HepG2 (cell line): ENCODE measurements around the gene CLPX. TPM values are rescaled to one million over a fixed set of nuclear protein-coding genes. Genes with fewer than 3 reads are reported as not detected.

Experiments used
- ATAC-seq: fragments of 200-7000 bp; cut with Tn5 transposase; 3 replicates; pipeline ENCODE4 v1.9.1; 2020; ENCODE audit warnings: mild to moderate bottlenecking, moderate library complexity
- BruUV-seq: library from RNA; stranded (reverse); fragments of 400-500 nt; replicated peaks from 2 replicates; lab custom pipeline; 2021; lab: Mats Ljungman, UMichigan
- CTCF ChIA-PET: fragments of 300-600 bp; formaldehyde crosslinking; extraction: SDS; loops from one replicate; lab custom pipeline; 2021; ENCODE audit warnings: low total read pairs, inconsistent platforms, low intra/inter-chr PET ratio; lab: Yijun Ruan, JAX
- POLR2A ChIA-PET: fragments of 350-600 bp; sonication (Branson Sonifier 250); formaldehyde crosslinking; loops from one replicate; lab custom pipeline; 2020; ENCODE audit warnings: antibody characterized with exemption, inconsistent platforms; lab: Yijun Ruan, JAX
- DNase-seq: peaks from one replicate; pipeline ENCODE4 v3.0.0-alpha.2; 2015; ENCODE audit warnings: low spot score
- FAIRE-seq: peaks from 3 replicates; lab custom pipeline; 2011; peaks lifted over from hg19 to GRCh38; lab: Jason Lieb, UNC
- H2AFZ ChIP-seq: one replicate; pipeline ENCODE4 v1.6.1; 2011; ENCODE audit warnings: low read length, inconsistent platforms
- H3K27ac ChIP-seq: fragments of 300-600 bp; 3 replicates; pipeline ENCODE4 v1.8.0; 2011; ENCODE audit warnings: mixed run types, mild to moderate bottlenecking, mixed read lengths, low read length, inconsistent platforms; ENCODE audit not compliant: insufficient read depth; ENCODE audit errors: extremely low read length
- H3K27me3 ChIP-seq, 2 experiments: fragments of 200-600 bp in 1 of 2; 2 replicates in 1 of 2; 3 replicates in 1 of 2; pipeline versions ENCODE4 v1.6.0 to v1.8.0; 2011; ENCODE audit warnings: low read length in 2 of 2, mild to moderate bottlenecking in 2 of 2, moderate library complexity in 2 of 2, inconsistent platforms in 1 of 2; ENCODE audit not compliant: insufficient read depth in 2 of 2, control insufficient read depth in 1 of 2
- H3K36me3 ChIP-seq, 2 experiments: fragments of 200-600 bp in 1 of 2; replicated peaks in 1 of 2; 2 replicates in 1 of 2; 3 replicates in 1 of 2; pipeline versions ENCODE4 v1.5.1 to v1.8.0; 2011; ENCODE audit warnings: low read length in 2 of 2, inconsistent platforms in 1 of 2; ENCODE audit not compliant: insufficient read depth in 2 of 2, control insufficient read depth in 1 of 2
- H3K4me1 ChIP-seq: 2 replicates; pipeline ENCODE4 v1.5.1; 2012; ENCODE audit warnings: low read length, inconsistent platforms; ENCODE audit not compliant: insufficient read depth
- H3K4me2 ChIP-seq: 2 replicates; pipeline ENCODE4 v1.6.0; 2011; ENCODE audit warnings: low read depth, low read length, inconsistent platforms
- H3K4me3 ChIP-seq, 3 experiments: fragments of 200-600 bp in 1 of 3; sonication (generic), shearing (Covaris generic) in 1 of 3; replicated peaks in 1 of 3; 2 replicates each; pipeline ENCODE4 v1.5.1; 2011 to 2016; ENCODE audit warnings: low read length in 3 of 3, inconsistent platforms in 2 of 3, low read depth in 2 of 3, mild to moderate bottlenecking in 2 of 3, control low read depth in 1 of 3, mixed read lengths in 1 of 3; ENCODE audit not compliant: insufficient read depth in 1 of 3
- H3K79me2 ChIP-seq: one replicate; pipeline ENCODE4 v1.6.1; 2011; ENCODE audit warnings: low read length, inconsistent platforms; ENCODE audit not compliant: insufficient read depth
- H3K9ac ChIP-seq: 2 replicates; pipeline ENCODE4 v1.6.0; 2011; ENCODE audit warnings: mild to moderate bottlenecking, low read depth, low read length, inconsistent platforms; ENCODE audit not compliant: insufficient read depth
- H3K9me3 ChIP-seq: 2 replicates; pipeline ENCODE4 v1.5.1; 2012; ENCODE audit warnings: mild to moderate bottlenecking, low read length
- H4K20me1 ChIP-seq: 2 replicates; pipeline ENCODE4 v1.6.0; 2011; ENCODE audit warnings: inconsistent platforms, mild to moderate bottlenecking, low read length, moderate library complexity; ENCODE audit not compliant: insufficient read depth
- FIP1L1 ChIP-seq: fragments of 200-400 bp; formaldehyde crosslinking; IDR thresholded peaks from 2 replicates; pipeline ENCODE4 v1.6.1; 2018; ENCODE audit warnings: low read depth, mild to moderate bottlenecking, low read length, moderate library complexity, borderline replicate concordance; ENCODE audit not compliant: insufficient read depth
- FOSL2 ChIP-seq: sonication (generic); formaldehyde crosslinking; IDR thresholded peaks from 2 replicates; pipeline ENCODE4 v1.4.0; 2020; ENCODE audit warnings: missing genetic modification reagents
- HOXA7 ChIP-seq: sonication (generic); formaldehyde crosslinking; IDR thresholded peaks from 2 replicates; pipeline ENCODE4 v1.8.1; 2022; ENCODE audit warnings: mild to moderate bottlenecking, missing genetic modification reagents, moderate library complexity
- MED8 ChIP-seq: sonication (generic); formaldehyde crosslinking; IDR thresholded peaks from 2 replicates; pipeline ENCODE4 v1.8.1; 2023; ENCODE audit warnings: mild to moderate bottlenecking, missing genetic modification reagents; ENCODE audit not compliant: insufficient replicate concordance
- NR2F1 ChIP-seq, 2 experiments: fragments of 450-650 bp in 1 of 2; formaldehyde crosslinking in 1 of 2; IDR thresholded peaks; 2 replicates each; pipeline versions ENCODE4 v1.5.0 to v1.6.1; 2016 to 2020; ENCODE audit warnings: mild to moderate bottlenecking in 1 of 2, missing compliant biosample characterization in 1 of 2, missing genetic modification reagents in 1 of 2, moderate library complexity in 1 of 2
- PAX8 ChIP-seq: sonication (generic); formaldehyde crosslinking; IDR thresholded peaks from 2 replicates; pipeline ENCODE4 v1.8.0; 2022; ENCODE audit warnings: mild to moderate bottlenecking, missing genetic modification reagents, borderline replicate concordance
- SIN3A ChIP-seq: IDR thresholded peaks from 2 replicates; pipeline ENCODE4 v1.6.1; 2011; ENCODE audit warnings: low read depth, mild to moderate bottlenecking, control low read depth, low read length, borderline replicate concordance
- SSRP1 ChIP-seq: IDR thresholded peaks from 2 replicates; pipeline ENCODE4 v1.6.1; 2016; ENCODE audit warnings: control low read depth
- ZSCAN12 ChIP-seq: sonication (generic); formaldehyde crosslinking; IDR thresholded peaks from 2 replicates; pipeline ENCODE4 v1.9.0; 2021; ENCODE audit warnings: mild to moderate bottlenecking, missing genetic modification reagents
- WGBS: methylation state at CpG from one replicate; pipeline ENCODE4 v1.1.6; 2017; ENCODE audit warnings: low lambda C conversion rate; 5-methylcytosine and 5-hydroxymethylcytosine counted together
- in situ Hi-C: cut with HindIII; loops from 2 replicates; pipeline ENCODE4 v1.10.0; 2017; ENCODE audit warnings: low pct_unique_long_range_greater_than_20kb; ENCODE audit not compliant: extremely low pct_ligation_motif_present
- intact Hi-C: fragments of 100-400 bp; cut with micrococcal nuclease; formaldehyde crosslinking; loops from one replicate; pipeline ENCODE4 v1.10.0; 2022; ENCODE audit not compliant: unreplicated experiment
- polyA plus RNA-seq, 8 experiments: library from polyadenylated mRNA; depleted of rRNA in 3 of 8; stranded (reverse) in 7 of 8; unstranded in 1 of 8; fragments of >200 nt; fragmentation: Illumina TruSeq in 4 of 8; extraction: Trizol in 4 of 8; gene quantifications; 2 replicates each; pipeline versions ENCODE4 v1.2.1 to v1.2.3, GENCODE V29; 2011 to 2016; ENCODE audit warnings: low read depth in 4 of 8, missing spikeins in 1 of 8, mixed read lengths in 1 of 8; ENCODE audit not compliant: insufficient read depth in 1 of 8
- total RNA-seq, 5 experiments: library from RNA; depleted of rRNA; stranded (reverse); fragments of >200 nt; fragmentation: Illumina TruSeq; extraction: Trizol; gene quantifications; 2 replicates each; pipeline ENCODE4 v1.2.3, GENCODE V29; 2016; ENCODE audit warnings: low read depth in 1 of 5
- TF ChIP-seq, protein P1 (sequence below): sonication (generic); formaldehyde crosslinking; IDR thresholded peaks from 2 replicates; pipeline ENCODE4 v1.5.0; 2020; ENCODE audit warnings: mild to moderate bottlenecking, missing genetic modification reagents
- TF ChIP-seq, protein P2 (sequence below), 2 experiments: IDR thresholded peaks; 2 replicates each; pipeline ENCODE4 v1.6.1; 2011 to 2012; ENCODE audit warnings: low read length in 2 of 2, borderline replicate concordance in 1 of 2, low read depth in 1 of 2, mild to moderate bottlenecking in 1 of 2, moderate library complexity in 1 of 2
- TF ChIP-seq, protein P3 (sequence below): sonication (generic); formaldehyde crosslinking; IDR thresholded peaks from 2 replicates; pipeline ENCODE4 v1.8.0; 2022; ENCODE audit warnings: mild to moderate bottlenecking, missing genetic modification reagents

Gene CLPX
- total and polyA plus RNA-seq, 2 of the 13 experiments (the other 11 are each of a cell fraction or from before 2014, with no cell fraction given), result 33.9 to 61.3 TPM

DNA sequence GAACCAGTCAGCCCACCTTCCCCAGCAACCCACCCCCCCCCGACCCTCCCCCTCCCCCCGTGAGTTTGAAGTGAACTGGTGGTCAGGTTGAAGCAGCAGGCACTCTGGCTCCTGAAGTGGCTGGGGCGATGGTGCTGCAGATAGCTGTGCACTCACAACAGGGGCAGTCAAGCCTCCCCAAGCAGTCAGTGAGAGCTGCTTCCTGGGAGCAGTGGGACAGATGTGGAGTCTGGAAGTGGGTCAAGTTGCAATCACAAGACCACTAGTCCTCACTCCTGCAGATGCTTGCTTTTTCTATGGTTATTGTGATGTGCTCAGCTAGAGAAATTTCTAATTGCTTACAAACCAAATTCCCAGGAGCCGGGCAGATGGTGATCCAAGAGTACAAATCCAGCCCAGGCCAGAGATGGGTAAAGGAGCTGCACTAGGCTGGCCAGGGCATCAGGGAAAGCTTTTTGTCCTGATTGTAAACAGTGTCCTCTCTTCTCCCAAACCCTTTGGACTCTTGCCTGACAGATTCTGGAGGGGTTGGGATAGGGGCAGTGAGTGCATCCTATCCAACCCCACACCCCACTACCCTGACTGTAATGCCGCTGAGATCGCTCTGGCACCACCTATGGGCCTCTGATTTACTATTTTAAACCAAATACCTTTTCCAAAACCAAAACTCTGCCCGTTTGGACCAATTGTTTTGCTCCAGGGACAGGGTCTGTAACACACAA, 9.8 kb upstream of the CLPX start:
- Histone ChIP-seq H3K4me1 (peaks cover 12% of the 10 kb centered on the region; the same call in 1 of the 2 replicates), H3K27ac (no peak overlapping the region), H3K9me3 (no peaks in the 10 kb centered on the region), H3K27me3 (peaks cover 2 to 3% of the 10 kb centered on the region in 2 experiments; a peak in 3 of 5 replicates), H3K4me3 (no peak overlapping the region), H3K79me2 (no peaks in the 10 kb centered on the region), H4K20me1 (no peaks in the 10 kb centered on the region), H2AFZ (no peak overlapping the region), H3K36me3 (no peaks in the 10 kb centered on the region), H3K9ac (no peak overlapping the region), H3K4me2 (no peak overlapping the region)
- CTCF ChIA-PET, result no interaction called here
- DNase-seq, result no peak
- 28% methylated on average over 7 of the region's 7 CpGs for WGBS
- BruUV-seq, result no TSS peak
- FAIRE-seq, result no peak
- ATAC-seq, result 0 out of 3 replicates have a peak, but pooled peaks have one; percentile 30
- in situ Hi-C loops (loop anchor here (5.0 kb wide), 1 partner anchor 77 kb away; no protein-coding TSS in a partner anchor), intact Hi-C loops (no loop called here)
- POLR2A ChIA-PET, result interaction anchor here (1.1 to 1.4 kb wide), 2 partner anchors 10 to 106 kb away, joined by 4 to 5 read pairs; partner anchors contain the start of gene CLPX
- TF ChIP-seq, protein P1, sequence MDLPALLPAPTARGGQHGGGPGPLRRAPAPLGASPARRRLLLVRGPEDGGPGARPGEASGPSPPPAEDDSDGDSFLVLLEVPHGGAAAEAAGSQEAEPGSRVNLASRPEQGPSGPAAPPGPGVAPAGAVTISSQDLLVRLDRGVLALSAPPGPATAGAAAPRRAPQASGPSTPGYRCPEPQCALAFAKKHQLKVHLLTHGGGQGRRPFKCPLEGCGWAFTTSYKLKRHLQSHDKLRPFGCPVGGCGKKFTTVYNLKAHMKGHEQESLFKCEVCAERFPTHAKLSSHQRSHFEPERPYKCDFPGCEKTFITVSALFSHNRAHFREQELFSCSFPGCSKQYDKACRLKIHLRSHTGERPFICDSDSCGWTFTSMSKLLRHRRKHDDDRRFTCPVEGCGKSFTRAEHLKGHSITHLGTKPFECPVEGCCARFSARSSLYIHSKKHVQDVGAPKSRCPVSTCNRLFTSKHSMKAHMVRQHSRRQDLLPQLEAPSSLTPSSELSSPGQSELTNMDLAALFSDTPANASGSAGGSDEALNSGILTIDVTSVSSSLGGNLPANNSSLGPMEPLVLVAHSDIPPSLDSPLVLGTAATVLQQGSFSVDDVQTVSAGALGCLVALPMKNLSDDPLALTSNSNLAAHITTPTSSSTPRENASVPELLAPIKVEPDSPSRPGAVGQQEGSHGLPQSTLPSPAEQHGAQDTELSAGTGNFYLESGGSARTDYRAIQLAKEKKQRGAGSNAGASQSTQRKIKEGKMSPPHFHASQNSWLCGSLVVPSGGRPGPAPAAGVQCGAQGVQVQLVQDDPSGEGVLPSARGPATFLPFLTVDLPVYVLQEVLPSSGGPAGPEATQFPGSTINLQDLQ (CRISPR knock-in tag), result no peak
- no peak for TF ChIP-seq MED8 (CRISPR knock-in tag)
- TF ChIP-seq, protein P2, sequence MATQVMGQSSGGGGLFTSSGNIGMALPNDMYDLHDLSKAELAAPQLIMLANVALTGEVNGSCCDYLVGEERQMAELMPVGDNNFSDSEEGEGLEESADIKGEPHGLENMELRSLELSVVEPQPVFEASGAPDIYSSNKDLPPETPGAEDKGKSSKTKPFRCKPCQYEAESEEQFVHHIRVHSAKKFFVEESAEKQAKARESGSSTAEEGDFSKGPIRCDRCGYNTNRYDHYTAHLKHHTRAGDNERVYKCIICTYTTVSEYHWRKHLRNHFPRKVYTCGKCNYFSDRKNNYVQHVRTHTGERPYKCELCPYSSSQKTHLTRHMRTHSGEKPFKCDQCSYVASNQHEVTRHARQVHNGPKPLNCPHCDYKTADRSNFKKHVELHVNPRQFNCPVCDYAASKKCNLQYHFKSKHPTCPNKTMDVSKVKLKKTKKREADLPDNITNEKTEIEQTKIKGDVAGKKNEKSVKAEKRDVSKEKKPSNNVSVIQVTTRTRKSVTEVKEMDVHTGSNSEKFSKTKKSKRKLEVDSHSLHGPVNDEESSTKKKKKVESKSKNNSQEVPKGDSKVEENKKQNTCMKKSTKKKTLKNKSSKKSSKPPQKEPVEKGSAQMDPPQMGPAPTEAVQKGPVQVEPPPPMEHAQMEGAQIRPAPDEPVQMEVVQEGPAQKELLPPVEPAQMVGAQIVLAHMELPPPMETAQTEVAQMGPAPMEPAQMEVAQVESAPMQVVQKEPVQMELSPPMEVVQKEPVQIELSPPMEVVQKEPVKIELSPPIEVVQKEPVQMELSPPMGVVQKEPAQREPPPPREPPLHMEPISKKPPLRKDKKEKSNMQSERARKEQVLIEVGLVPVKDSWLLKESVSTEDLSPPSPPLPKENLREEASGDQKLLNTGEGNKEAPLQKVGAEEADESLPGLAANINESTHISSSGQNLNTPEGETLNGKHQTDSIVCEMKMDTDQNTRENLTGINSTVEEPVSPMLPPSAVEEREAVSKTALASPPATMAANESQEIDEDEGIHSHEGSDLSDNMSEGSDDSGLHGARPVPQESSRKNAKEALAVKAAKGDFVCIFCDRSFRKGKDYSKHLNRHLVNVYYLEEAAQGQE (IDR thresholded peaks at IDR 0.05; ENCODE audit: borderline replicate concordance in 1 of 2, low read depth in 1 of 2, low read length in 2 of 2), result no peak
- TF ChIP-seq FOSL2 (CRISPR knock-in tag), result no peak
- TF ChIP-seq, protein P3, sequence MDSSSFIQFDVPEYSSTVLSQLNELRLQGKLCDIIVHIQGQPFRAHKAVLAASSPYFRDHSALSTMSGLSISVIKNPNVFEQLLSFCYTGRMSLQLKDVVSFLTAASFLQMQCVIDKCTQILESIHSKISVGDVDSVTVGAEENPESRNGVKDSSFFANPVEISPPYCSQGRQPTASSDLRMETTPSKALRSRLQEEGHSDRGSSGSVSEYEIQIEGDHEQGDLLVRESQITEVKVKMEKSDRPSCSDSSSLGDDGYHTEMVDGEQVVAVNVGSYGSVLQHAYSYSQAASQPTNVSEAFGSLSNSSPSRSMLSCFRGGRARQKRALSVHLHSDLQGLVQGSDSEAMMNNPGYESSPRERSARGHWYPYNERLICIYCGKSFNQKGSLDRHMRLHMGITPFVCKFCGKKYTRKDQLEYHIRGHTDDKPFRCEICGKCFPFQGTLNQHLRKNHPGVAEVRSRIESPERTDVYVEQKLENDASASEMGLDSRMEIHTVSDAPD (CRISPR knock-in tag), result no peak
- no peak for TF ChIP-seq PAX8 (CRISPR knock-in tag)
- no peak for TF ChIP-seq SIN3A
- no peak for TF ChIP-seq ZSCAN12 (CRISPR knock-in tag)
- no peak for TF ChIP-seq HOXA7 (CRISPR knock-in tag)
- TF ChIP-seq FIP1L1, result no peak
- TF ChIP-seq NR2F1 (CRISPR knock-in tag; IDR thresholded peaks at IDR 0.05), result no peak
- TF ChIP-seq SSRP1, result no peak
